GM23338 (cell line): ENCODE measurements around the gene NPAS3.

Experiments used
- EZH2phosphoT487 ChIP-seq: fragments of 200-600 bp; sonication (generic); IDR thresholded peaks from one replicate; pipeline ENCODE4 v1.8.1; 2018; ENCODE audit warnings: antibody characterized with exemption; ENCODE audit not compliant: unreplicated experiment
- POLR2AphosphoS5 ChIP-seq: IDR thresholded peaks from 2 replicates; pipeline ENCODE4 v1.6.1; 2016; ENCODE audit warnings: antibody characterized with exemption, low read depth
- REST ChIP-seq: IDR thresholded peaks from one replicate; pipeline ENCODE4 v1.6.1; 2018; ENCODE audit warnings: antibody characterized with exemption; ENCODE audit not compliant: unreplicated experiment
- TF ChIP-seq, protein P1 (sequence below), 2 experiments: fragments of 200-600 bp in 1 of 2; sonication (generic) in 1 of 2; conservative IDR thresholded peaks; 2 replicates each; pipeline versions ENCODE4 v1.5.1 to v1.6.1; 2016 to 2017; ENCODE audit warnings: antibody characterized with exemption in 2 of 2, low read depth in 2 of 2, mild to moderate bottlenecking in 2 of 2, moderate library complexity in 1 of 2

- no peak for TF ChIP-seq POLR2AphosphoS5
- TF ChIP-seq, protein P1, sequence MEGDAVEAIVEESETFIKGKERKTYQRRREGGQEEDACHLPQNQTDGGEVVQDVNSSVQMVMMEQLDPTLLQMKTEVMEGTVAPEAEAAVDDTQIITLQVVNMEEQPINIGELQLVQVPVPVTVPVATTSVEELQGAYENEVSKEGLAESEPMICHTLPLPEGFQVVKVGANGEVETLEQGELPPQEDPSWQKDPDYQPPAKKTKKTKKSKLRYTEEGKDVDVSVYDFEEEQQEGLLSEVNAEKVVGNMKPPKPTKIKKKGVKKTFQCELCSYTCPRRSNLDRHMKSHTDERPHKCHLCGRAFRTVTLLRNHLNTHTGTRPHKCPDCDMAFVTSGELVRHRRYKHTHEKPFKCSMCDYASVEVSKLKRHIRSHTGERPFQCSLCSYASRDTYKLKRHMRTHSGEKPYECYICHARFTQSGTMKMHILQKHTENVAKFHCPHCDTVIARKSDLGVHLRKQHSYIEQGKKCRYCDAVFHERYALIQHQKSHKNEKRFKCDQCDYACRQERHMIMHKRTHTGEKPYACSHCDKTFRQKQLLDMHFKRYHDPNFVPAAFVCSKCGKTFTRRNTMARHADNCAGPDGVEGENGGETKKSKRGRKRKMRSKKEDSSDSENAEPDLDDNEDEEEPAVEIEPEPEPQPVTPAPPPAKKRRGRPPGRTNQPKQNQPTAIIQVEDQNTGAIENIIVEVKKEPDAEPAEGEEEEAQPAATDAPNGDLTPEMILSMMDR (conservative IDR thresholded peaks at IDR 0.05; ENCODE audit: low read depth in 2 of 2), result no peak
- no peak for TF ChIP-seq REST
- no peak for TF ChIP-seq EZH2phosphoT487
These were observed 771.0 kb downstream of the NPAS3 start for GRCh38 chr14:33709711-33710110.
